Trophoblast cell (in vitro differentiated cells and primary cell): ENCODE data around the gene CDHR3.

Source experiments
- DNase-seq, 2 donors: peaks; one replicate each; pipeline ENCODE4 v3.0.0-alpha.2; 2016
- H2AFZ ChIP-seq: 2 replicates; pipeline ENCODE4 v1.6.1; 2013; ENCODE audit warnings: low read length, moderate library complexity, mild to moderate bottlenecking; ENCODE audit not compliant: insufficient read depth, poor library complexity
- H2AK5ac ChIP-seq: 2 replicates; pipeline ENCODE4 v1.6.1; 2013; ENCODE audit warnings: mild to moderate bottlenecking, low read length
- H2BK120ac ChIP-seq: 2 replicates; pipeline ENCODE4 v1.6.1; 2013; ENCODE audit warnings: low read length, mild to moderate bottlenecking, moderate library complexity; ENCODE audit not compliant: insufficient read depth, poor library complexity
- H2BK12ac ChIP-seq: 2 replicates; pipeline ENCODE4 v1.6.1; 2013; ENCODE audit warnings: mild to moderate bottlenecking, low read length, moderate library complexity
- H2BK5ac ChIP-seq: 2 replicates; pipeline ENCODE4 v1.6.1; 2013; ENCODE audit warnings: low read length, low read depth, moderate library complexity, mild to moderate bottlenecking; ENCODE audit not compliant: poor library complexity
- H3K14ac ChIP-seq: 2 replicates; pipeline ENCODE4 v1.6.1; 2013; ENCODE audit warnings: mild to moderate bottlenecking, low read length
- H3K18ac ChIP-seq: 2 replicates; pipeline ENCODE4 v1.6.1; 2013; ENCODE audit warnings: mild to moderate bottlenecking, low read length
- H3K23ac ChIP-seq: 2 replicates; pipeline ENCODE4 v1.6.1; 2013; ENCODE audit warnings: low read length
- H3K27ac ChIP-seq: 2 replicates; pipeline ENCODE4 v1.5.1; 2013; ENCODE audit warnings: low read depth, mild to moderate bottlenecking, inconsistent platforms, low read length, moderate library complexity
- H3K27me3 ChIP-seq: 2 replicates; pipeline ENCODE4 v1.6.1; 2013; ENCODE audit warnings: inconsistent platforms, mild to moderate bottlenecking, low read length, moderate library complexity; ENCODE audit not compliant: insufficient read depth
- H3K36me3 ChIP-seq, 2 experiments: 1 replicate in 1 of 2; 2 replicates in 1 of 2; pipeline ENCODE4 v1.6.1; 2013; ENCODE audit warnings: low read length in 2 of 2, mild to moderate bottlenecking in 2 of 2, moderate library complexity in 1 of 2; ENCODE audit not compliant: insufficient read depth in 2 of 2, control insufficient read depth in 1 of 2
- H3K4ac ChIP-seq: 2 replicates; pipeline ENCODE4 v1.6.1; 2013; ENCODE audit warnings: low read depth, mild to moderate bottlenecking, low read length, moderate library complexity
- H3K4me1 ChIP-seq, 2 experiments: 1 replicate in 1 of 2; 2 replicates in 1 of 2; pipeline ENCODE4 v1.6.1; 2013; ENCODE audit warnings: low read length in 2 of 2, mild to moderate bottlenecking in 2 of 2, moderate library complexity in 1 of 2; ENCODE audit not compliant: insufficient read depth in 2 of 2, control insufficient read depth in 1 of 2
- H3K4me2 ChIP-seq: 2 replicates; pipeline ENCODE4 v1.6.1; 2013; ENCODE audit warnings: inconsistent platforms, mild to moderate bottlenecking, low read length, moderate library complexity
- H3K4me3 ChIP-seq: 2 replicates; pipeline ENCODE4 v1.5.1; 2013; ENCODE audit warnings: mild to moderate bottlenecking, low read depth, low read length, inconsistent platforms
- H3K79me1 ChIP-seq: one replicate; pipeline ENCODE4 v1.6.1; 2013; ENCODE audit warnings: low read length
- H3K79me2 ChIP-seq: 2 replicates; pipeline ENCODE4 v1.6.1; 2013; ENCODE audit warnings: low read length, mild to moderate bottlenecking; ENCODE audit not compliant: control insufficient read depth, insufficient read depth, poor library complexity
- H3K9ac ChIP-seq: 2 replicates; pipeline ENCODE4 v1.6.1; 2013; ENCODE audit warnings: mild to moderate bottlenecking, low read length
- H3K9me3 ChIP-seq: 2 replicates; pipeline ENCODE4 v1.6.1; 2013; ENCODE audit warnings: low read depth, mild to moderate bottlenecking, control low read depth, inconsistent platforms, low read length; ENCODE audit not compliant: insufficient read depth
- H4K12ac ChIP-seq: 2 replicates; pipeline ENCODE4 v1.6.1; 2013; ENCODE audit warnings: low read depth, mild to moderate bottlenecking, low read length, moderate library complexity
- H4K8ac ChIP-seq: 2 replicates; pipeline ENCODE4 v1.6.1; 2013; ENCODE audit warnings: low read depth, mild to moderate bottlenecking, low read length, moderate library complexity
- H4K91ac ChIP-seq: one replicate; pipeline ENCODE4 v1.6.1; 2013; ENCODE audit warnings: low read depth, mild to moderate bottlenecking, low read length, moderate library complexity
- WGBS: extraction: QIAGEN DNeasy Blood & Tissue Kit; methylation state at CpG from one replicate; pipeline ENCODE4 v1.1.7; 2013; ENCODE audit warnings: missing lambda C conversion rate; ENCODE audit not compliant: insufficient read length, insufficient coverage; ENCODE audit errors: extremely low coverage; 5-methylcytosine and 5-hydroxymethylcytosine counted together

The CDHR3 gene

DNA sequence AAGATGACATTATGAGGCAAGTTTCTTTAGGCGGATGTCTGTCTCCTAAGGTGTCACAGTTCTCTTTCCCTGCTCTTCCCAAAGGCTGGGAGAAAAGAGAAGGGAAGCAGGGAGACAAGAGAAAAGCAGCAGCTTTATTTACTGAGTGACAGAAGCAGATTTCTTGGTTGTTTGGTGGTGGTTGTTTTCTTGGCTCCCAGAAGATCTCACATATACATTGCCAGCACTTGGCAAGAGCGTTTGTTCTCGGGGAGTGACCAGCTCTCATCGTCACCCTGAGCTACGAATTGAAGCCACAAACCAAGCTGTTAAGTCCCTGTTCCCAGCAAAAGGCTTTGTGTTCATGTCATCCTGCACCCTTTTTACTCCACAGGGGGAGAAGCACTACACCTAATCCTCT is 11.4 kb downstream of the CDHR3 start:
- Histone ChIP-seq H3K23ac (no peak overlapping the region), H3K27ac (no peak overlapping the region), H3K79me2 (no peaks in the 10 kb centered on the region), H4K8ac (no peak overlapping the region), H3K4ac (no peak overlapping the region), H2BK120ac (no peak overlapping the region), H3K4me3 (no peak overlapping the region), H3K14ac (no peak overlapping the region), H2BK5ac (no peak overlapping the region), H2AFZ (no peak overlapping the region), H3K79me1 (no peaks in the 10 kb centered on the region), H2AK5ac (no peak overlapping the region), H3K4me2 (no peak overlapping the region), H3K27me3 (no peaks in the 10 kb centered on the region), H4K91ac (no peak overlapping the region), H3K4me1 (peaks cover 2 to 4% of the 10 kb centered on the region in 2 experiments), H3K9me3 (peaks cover 1% of the 10 kb centered on the region), H3K36me3 (no peaks in the 10 kb centered on the region), H2BK12ac (no peak overlapping the region), H3K18ac (no peak overlapping the region), H3K9ac (no peak overlapping the region), H4K12ac (no peak overlapping the region)
- no peak for DNase-seq
- no CpG with 5 or more reads among the region's 5 CpGs for WGBS

DNA sequence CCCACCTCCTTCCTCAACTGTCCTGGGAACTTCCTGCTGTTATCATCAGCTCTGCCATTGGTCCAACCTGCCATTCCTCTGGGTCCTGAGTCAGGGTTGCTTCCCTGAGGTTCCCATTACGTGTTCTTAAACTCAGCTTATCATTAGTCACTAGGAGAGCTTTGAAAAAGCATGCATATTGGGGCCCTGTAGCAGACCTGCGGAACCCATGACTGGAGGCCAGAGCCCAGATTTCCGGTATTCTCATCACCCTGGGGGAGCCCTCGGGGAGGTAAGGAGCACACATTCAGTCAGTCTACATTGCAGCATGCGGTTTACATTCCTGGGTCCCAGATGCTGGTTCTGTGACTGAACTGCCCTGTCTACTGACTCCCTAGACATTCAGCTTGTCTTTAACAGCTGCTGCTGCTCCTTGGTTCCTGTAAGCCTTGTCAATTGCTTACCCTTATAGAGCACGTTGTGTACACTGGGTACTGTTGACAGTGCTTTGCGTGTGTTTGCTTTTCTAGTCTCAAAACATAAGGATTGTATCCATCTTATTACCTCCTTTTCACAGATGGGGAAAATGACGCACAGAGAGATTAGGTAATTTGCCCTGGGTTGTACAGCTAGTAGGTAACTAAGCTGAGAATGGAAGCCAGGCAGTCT is 12.8 kb downstream of the CDHR3 start:
- H3K4me3 ChIP-seq, result no peak overlapping the region
- H3K18ac ChIP-seq, result no peak overlapping the region
- no peaks in the 10 kb centered on the region for H3K36me3 ChIP-seq
- H3K9ac ChIP-seq, result no peak overlapping the region
- H3K4ac ChIP-seq, result no peak overlapping the region
- H3K14ac ChIP-seq, result no peak overlapping the region
- no peak overlapping the region for H2BK12ac ChIP-seq
- no peak overlapping the region for H3K4me2 ChIP-seq
- H4K12ac ChIP-seq, result no peak overlapping the region
- no peaks in the 10 kb centered on the region for H3K27me3 ChIP-seq
- peaks cover 1% of the 10 kb centered on the region for H3K9me3 ChIP-seq
- no peak overlapping the region for H2AK5ac ChIP-seq
- H3K79me1 ChIP-seq, result no peaks in the 10 kb centered on the region
- H2AFZ ChIP-seq, result no peak overlapping the region
- no peak overlapping the region for H2BK120ac ChIP-seq
- peak; percentile 94 to 97 for DNase-seq
- H4K91ac ChIP-seq, result no peak overlapping the region
- WGBS, result no CpG with 5 or more reads among the region's 8 CpGs
- no peak overlapping the region for H2BK5ac ChIP-seq
- H4K8ac ChIP-seq, result no peak overlapping the region
- H3K79me2 ChIP-seq, result no peaks in the 10 kb centered on the region
- no peak overlapping the region for H3K27ac ChIP-seq
- peaks cover 2 to 4% of the 10 kb centered on the region in 2 experiments for H3K4me1 ChIP-seq
- H3K23ac ChIP-seq, result no peak overlapping the region

DNA sequence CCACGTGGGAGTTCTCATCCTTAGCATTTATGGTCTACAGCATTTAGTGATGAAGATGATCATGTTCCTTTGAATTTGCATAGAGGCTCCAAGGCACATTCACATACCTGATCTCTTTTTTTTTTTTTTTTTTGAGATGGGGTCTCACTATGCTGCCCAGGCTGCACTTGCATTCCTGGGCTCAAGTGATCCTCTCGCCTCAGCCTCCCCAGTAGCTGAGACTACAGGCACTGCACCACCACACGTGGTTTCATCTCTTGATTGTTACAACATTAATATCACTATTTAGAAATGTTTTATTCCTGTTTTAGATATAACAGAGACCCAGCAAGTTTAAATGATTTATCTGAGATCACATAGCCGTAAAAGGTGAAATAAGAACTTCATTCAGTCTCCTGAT is 13.8 kb downstream of the CDHR3 start:
- H3K36me3 ChIP-seq, result no peaks in the 10 kb centered on the region
- H3K9me3 ChIP-seq, result peaks cover 1% of the 10 kb centered on the region
- no peak overlapping the region for H3K14ac ChIP-seq
- no peak overlapping the region for H2AK5ac ChIP-seq
- DNase-seq, result no peak
- H2AFZ ChIP-seq, result no peak overlapping the region
- H2BK120ac ChIP-seq, result no peak overlapping the region
- H2BK5ac ChIP-seq, result no peak overlapping the region
- no peak overlapping the region for H4K91ac ChIP-seq
- H3K27ac ChIP-seq, result no peak overlapping the region
- H3K4me1 ChIP-seq, result peaks cover 2 to 4% of the 10 kb centered on the region in 2 experiments
- no peak overlapping the region for H2BK12ac ChIP-seq
- no peak overlapping the region for H3K23ac ChIP-seq
- H3K4me2 ChIP-seq, result no peak overlapping the region
- no peak overlapping the region for H3K18ac ChIP-seq
- no peaks in the 10 kb centered on the region for H3K79me1 ChIP-seq
- H3K9ac ChIP-seq, result no peak overlapping the region
- H3K27me3 ChIP-seq, result no peaks in the 10 kb centered on the region
- H3K4me3 ChIP-seq, result no peak overlapping the region
- WGBS, result no CpG with 5 or more reads among the region's 4 CpGs
- no peak overlapping the region for H4K8ac ChIP-seq
- H4K12ac ChIP-seq, result no peak overlapping the region
- no peak overlapping the region for H3K4ac ChIP-seq
- no peaks in the 10 kb centered on the region for H3K79me2 ChIP-seq

DNA sequence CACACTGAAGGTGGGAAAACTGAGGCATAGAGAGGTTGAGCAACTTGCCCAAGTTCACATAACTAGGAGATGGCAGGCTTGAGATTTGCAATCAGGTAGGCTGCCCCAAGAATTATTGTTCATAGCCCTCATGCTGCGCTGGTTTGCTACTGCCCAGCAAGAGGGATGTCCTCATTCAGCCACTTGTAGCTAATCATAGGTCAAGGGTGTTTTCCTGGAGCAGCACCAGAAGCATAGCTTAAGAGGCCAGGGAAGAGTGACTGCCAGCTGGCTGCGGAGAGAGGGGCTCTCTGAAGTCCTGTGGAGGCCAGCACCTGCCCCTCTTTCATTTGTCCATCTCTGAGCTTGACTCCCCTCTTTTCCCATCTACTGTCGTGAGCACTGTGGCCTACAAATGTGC is 15.0 kb downstream of the CDHR3 start:
- no peak for DNase-seq
- Histone ChIP-seq H3K27me3 (no peaks in the 10 kb centered on the region), H3K9me3 (peaks cover 1% of the 10 kb centered on the region), H4K91ac (no peak overlapping the region), H3K4me3 (no peak overlapping the region), H2AFZ (no peak overlapping the region), H3K4me2 (no peak overlapping the region), H2BK12ac (no peak overlapping the region), H3K18ac (no peak overlapping the region), H3K4me1 (peaks cover 2 to 4% of the 10 kb centered on the region in 2 experiments), H3K36me3 (no peaks in the 10 kb centered on the region), H2AK5ac (no peak overlapping the region), H3K4ac (no peak overlapping the region), H3K14ac (no peak overlapping the region), H3K27ac (no peak overlapping the region), H3K23ac (no peak overlapping the region), H3K79me2 (no peaks in the 10 kb centered on the region), H3K79me1 (no peaks in the 10 kb centered on the region), H3K9ac (no peak overlapping the region), H4K8ac (no peak overlapping the region), H2BK120ac (no peak overlapping the region), H4K12ac (no peak overlapping the region), H2BK5ac (no peak overlapping the region)
- WGBS, result no CpG with 5 or more reads among the region's 3 CpGs
